Spleen (tissue), 7 donors: ENCODE data around the gene NR3C1.

Experiments
- CTCF ChIP-seq, 11 experiments: fragments of 200-600 bp in 7 of 11; fragments of 450-650 bp in 4 of 11; sonication (generic) in 4 of 11; IDR thresholded peaks in 8 of 11; conservative IDR thresholded peaks in 3 of 11; 1 replicate in 7 of 11; 2 replicates in 4 of 11; pipeline versions ENCODE4 v1.4.0 to v1.8.0; 2016 to 2021; ENCODE audit warnings: antibody characterized with exemption in 11 of 11, inconsistent platforms in 4 of 11, mild to moderate bottlenecking in 1 of 11
- POLR2A ChIP-seq, 3 donors: fragments of 450-650 bp; IDR thresholded peaks; one replicate each; pipeline ENCODE4 v1.5.1; 2017; ENCODE audit warnings: antibody characterized with exemption in 3 of 3, mild to moderate bottlenecking in 1 of 3
- donor health status: DM: no; HTN: no; CAD: no; lungs with moderate emphysema.
- donor health status: DM: no; HTN: no; CAD: no.
- donor health status: DM: no; HTN: no; CAD: no.

- TF ChIP-seq CTCF (IDR thresholded peaks at IDR 0.05 in 8 of 11, conservative IDR thresholded peaks at IDR 0.05 in 3 of 11) (no peak), POLR2A (IDR thresholded peaks at IDR 0.05) (no peak)
Measured at GRCh38 chr5:143376911-143377813, 26.3 kb downstream of the NR3C1 start.
